ENCODE measurements around the gene DBNDD2.

Gene DBNDD2

DNA sequence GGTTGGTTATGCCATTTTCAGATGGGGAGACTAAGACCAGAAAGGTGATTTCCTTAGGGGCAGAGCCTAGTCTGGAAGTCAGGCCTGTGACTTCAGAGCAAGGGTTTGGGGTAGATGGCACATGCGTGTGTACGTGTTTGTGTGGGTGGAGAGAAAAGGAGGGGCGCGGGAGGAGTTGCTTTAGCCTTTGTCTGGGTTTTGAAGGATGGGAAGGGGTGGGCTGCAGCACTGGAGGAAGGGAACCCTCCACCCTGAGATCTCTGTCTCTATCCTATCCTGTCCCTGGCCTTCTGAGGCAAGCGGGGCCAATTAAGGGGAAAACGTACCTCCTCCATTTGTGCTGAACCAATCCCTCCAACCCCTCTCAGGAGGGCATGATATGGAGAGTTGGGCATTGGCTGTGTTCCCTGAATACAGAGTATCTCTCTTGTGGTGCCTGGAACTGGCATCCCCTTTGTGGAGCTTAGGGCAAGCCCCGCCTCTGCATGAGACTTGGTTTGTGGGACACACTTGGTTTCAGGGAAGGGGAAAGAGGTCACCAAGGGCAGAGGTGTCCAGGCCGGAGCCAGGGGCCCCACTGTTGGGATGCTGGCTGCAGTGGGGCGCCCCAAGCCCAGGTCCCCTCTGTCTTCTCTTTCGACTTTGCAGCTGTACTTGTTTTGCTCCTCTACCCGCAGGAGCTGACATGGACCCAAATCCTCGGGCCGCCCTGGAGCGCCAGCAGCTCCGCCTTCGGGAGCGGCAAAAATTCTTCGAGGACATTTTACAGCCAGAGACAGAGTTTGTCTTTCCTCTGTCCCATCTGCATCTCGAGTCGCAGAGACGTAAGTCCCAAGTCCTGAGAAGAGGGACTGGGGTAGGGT lies at the start of gene DBNDD2:
Gene DBNDD2 (plus strand): TSS at position 507 of the 863 bp plus-strand sequence. CDS start 179 bp downstream, at position 686.
- no peak for DNase-seq (ENCODE audit: low spot score)

DNA sequence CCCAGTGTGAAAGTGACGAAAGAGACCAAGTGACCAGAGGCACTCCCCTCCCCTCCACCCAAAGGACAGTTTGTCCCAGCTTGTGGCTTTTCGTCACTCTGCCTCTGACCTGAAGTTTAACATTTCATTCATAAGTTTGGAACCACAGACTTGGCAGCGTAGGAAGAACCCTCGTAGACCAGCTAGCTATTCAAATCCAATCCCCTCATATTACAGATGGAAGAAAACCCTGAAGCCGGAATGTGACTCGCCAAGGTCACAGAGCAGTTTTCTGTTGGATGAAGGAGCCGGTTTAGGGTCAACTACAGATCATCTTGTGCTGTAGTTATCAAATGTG lies 49.1 kb upstream of the DBNDD2 start:
- no peak for DNase-seq (ENCODE audit: low spot score)

- no peak for DNase-seq (ENCODE audit: low spot score)
Measured at GRCh38 chr20:45359406-45360148, 48.5 kb upstream of the DBNDD2 start.

GRCh38 chr20:45361793-45362192 lies 46.3 kb upstream of the DBNDD2 start:
- DNase-seq (ENCODE audit: low spot score): no peak

DNA sequence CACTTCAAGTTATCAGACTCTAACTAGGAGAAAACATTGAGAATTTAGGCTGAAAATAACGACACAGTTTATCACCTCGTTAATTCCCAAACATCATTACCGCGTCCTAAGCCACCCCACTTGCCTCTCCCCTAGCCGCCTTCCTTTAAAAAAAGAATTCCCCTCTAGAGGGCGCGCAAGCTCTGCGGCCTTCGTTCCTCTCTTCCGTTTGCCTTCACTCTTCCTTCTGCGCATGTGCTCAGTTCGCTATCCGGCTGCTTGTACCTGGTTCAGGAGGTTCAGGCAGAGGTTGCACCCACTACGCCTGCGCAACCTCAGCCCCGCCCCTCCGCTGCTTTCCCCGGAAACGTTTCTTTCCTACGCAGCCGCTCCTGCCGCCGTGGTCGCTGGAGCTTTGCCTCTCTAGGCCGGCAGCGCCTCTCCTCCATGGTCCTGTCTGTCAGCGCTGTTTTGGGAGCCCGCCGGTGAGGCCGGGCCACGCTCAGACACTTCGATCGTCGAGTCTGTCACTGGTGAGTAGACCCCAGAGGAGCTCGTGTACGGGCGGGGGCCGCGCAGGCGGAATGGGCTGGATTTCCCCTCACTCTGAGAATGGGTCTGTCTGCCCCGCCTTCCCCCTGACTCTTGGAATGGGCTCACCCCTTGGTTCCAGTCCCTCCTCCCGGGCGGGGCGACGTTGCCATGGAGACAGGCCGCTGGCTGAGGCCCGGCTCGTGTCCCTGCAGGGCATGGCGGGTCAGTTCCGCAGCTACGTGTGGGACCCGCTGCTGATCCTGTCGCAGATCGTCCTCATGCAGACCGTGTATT lies 45.1 kb upstream of the DBNDD2 start, which contains the start of gene SYS1:
Gene SYS1 (plus strand): TSS at position 353 of the 807 bp plus-strand sequence. CDS start 376 bp downstream, at position 729.
- peak; percentile 98 for DNase-seq (ENCODE audit: low spot score)

DNA sequence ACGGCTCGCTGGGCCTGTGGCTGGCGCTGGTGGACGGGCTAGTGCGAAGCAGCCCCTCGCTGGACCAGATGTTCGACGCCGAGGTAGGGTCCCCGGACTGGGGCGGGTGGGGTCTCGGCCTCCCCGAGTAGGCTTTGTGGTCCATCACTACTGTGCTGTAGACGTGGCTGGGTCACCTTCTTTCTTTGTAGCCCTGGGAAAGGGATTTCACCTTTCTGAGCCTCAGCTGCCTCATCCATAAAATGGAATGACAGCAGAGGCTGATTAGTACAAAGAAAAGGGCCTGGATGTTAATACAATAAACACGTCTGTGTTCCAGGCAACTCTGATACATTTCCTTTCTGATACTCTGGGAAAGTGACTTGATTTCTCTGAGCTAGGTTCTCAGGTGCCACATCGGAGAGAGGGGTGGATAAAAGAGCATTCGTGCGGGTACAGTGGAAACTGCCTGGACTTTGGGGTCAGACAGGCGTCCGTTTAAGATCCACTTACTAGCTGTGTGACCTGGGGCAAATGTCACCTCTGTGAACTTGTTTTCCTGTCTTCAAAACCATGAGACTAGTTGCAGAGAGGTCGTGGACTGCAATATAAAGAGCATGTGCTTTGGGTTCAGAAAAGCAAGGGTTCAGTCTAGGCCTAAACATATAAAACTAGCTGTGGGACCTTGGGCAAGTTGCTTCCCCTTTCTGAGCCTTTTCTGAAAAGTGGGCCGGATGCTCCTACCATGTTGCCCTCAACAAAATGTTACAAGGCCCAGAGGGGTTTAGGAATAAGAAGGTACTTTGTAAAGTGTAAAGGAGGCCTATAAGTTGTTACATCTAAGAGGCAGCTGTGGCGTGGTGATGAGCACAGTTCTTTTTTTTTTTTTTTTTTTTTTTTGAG lies 44.2 kb upstream of the DBNDD2 start:
- DNase-seq (ENCODE audit: low spot score): no peak

GRCh38 chr20:45365444-45365970 lies 42.6 kb upstream of the DBNDD2 start:
- DNase-seq (ENCODE audit: low spot score): no peak

DNA sequence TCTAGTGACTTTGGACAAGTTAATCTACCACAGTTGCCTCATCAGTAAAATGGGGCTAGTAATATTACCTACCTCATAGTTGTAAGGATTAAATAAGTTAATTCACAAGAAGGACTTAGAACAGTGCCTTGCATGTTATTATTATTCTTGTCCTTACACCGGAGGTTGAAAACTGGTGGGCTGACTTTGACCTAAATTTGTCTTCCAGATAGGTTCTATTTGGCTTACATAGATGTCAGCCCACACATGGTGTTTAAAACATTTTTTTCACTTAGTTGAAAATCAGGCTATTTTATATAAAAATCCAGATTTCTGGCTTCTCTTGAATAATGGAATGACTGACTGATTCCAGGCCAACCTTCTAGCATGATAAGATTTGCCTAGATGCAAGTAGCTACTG lies 41.9 kb upstream of the DBNDD2 start:
- DNase-seq (ENCODE audit: low spot score): no peak

DNA sequence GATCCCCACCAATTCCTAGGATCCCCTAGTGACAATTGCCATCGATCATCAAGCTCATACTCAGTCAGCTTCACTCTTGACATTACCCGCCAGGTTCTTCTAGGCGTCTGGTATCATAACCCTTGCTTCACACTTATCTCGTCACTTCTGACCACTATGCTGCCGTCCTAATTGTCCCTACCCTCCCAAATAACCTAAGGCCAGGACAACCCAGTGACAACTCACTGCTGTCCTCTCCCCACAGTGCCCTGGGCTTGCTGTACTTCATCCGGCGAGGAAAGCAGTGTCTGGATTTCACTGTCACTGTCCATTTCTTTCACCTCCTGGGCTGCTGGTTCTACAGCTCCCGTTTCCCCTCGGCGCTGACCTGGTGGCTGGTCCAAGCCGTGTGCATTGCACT lies 41.5 kb upstream of the DBNDD2 start:
- DNase-seq (ENCODE audit: low spot score): no peak

DNA sequence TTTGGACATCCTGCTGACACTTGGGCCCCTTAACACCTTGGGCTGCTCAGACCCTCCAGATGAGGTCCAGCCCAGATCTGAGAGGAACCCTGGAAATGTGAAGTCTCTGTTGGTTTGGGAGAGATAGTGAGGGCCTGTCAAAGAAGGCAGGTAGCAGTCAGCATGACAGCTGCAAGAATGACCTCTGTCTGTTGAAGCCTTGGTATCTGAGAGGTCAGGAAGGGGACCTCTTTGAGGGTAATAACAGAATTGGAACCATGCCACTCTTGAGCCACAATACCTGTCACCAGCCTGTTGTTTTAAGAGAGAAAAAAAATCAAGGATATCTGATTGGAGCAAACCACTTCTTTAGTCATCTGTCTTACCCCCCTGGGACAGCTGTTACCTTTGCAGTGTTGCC lies 41.0 kb upstream of the DBNDD2 start:
- no peak for DNase-seq (ENCODE audit: low spot score)

DNA sequence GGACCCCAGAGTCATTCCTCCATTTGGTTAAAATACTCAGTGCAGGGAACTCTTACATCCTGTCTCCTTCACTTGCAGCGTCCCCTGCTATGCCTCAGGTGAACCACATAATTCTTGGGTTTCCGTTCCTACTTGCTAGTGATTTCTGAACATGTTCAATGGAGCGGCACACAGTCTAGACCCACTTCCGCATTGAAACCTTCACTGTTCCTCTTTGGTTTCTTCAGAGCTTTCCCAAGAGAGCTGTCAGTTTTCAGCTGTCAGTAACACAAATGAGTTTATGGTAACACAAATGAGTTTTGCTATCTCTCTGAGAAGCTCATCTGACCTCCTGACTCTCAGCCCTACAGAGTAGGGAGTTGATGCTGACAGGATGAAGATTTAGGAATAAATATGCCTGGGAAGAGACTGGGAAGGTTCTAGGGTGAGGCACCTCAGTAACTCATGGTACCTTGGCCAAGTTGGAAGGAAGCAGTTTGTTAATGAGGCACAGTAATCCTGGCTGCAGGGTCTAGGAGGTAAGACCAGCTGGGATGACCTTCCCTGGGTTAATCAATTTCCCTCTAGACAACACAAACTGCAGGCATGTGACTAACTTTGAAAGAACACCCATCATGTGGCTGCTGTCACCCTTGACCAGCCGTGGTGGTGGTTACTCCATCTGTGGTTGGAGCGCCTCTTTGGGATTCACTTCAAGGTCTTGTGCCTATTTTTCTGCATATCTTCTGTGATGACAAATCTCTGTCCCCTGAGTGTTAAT lies 39.7 kb upstream of the DBNDD2 start:
- no peak for DNase-seq (ENCODE audit: low spot score)

- no peak for DNase-seq (ENCODE audit: low spot score)
Measured at GRCh38 chr20:45370571-45371160, 37.4 kb upstream of the DBNDD2 start.

GRCh38 chr20:45372241-45372640 lies 35.8 kb upstream of the DBNDD2 start:
- no peak for DNase-seq (ENCODE audit: low spot score)

- peak; percentile 50 for DNase-seq (ENCODE audit: low spot score)
Measured at GRCh38 chr20:45372646-45373352, 35.3 kb upstream of the DBNDD2 start.

DNA sequence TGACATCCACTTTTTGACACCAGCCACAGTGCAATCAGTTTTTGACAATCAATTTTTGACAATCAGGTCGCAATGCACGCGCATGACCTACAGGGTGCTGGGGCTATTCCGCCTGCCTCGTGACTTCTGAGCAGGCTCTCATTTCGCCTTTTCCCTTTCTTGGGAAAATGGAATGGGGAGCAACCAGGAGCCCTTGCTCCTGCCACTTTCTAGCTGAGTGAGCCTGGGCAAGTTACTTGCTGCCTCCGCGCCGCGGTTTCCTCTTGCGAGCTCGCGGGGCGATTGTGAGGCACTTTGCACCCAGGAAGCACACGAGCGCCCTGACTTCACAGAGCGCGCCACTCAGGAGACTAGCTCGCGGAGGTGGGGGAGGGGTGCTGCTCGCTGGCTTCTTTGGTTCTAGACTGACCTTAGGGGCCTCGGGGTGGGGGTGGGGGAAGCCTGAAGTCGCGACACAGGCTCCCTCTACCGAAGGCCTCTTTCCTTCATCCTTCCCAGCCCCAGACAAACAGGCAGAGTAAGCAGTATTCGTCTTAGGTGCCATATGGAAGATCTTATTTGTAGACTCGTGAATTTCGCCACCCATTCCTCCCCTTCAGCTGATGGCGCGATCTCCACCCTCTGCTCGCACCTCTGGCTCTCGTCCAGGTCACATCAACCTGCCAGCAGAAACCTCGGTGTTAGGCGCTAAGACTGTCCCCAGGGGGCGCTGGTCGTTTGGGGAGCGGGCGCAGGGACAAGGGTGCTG lies 34.6 kb upstream of the DBNDD2 start:
- peak; percentile 89 for DNase-seq (ENCODE audit: low spot score)

DNA sequence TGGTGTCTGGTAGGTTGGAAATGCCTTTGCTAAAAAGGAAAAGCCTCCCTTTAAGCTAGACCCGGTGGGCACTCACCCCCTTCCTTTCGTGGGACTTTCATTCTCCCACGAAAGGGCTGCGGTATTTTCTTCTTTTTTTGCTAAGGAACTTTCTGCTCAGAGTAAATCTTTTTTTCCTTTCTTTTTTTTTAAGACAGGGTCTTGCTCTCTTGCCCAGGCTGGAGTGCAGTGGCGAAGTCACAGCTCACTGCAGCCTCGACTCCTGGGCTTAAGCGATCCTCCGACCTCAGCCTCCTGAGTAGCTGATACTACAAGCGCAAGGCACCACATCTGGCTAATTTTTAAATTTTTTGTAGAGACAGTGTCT lies 34.0 kb upstream of the DBNDD2 start:
- no peak for DNase-seq (ENCODE audit: low spot score)

GRCh38 chr20:45374966-45375365 lies 33.1 kb upstream of the DBNDD2 start:
- no peak for DNase-seq (ENCODE audit: low spot score)

- no peak for DNase-seq (ENCODE audit: low spot score)
Measured at GRCh38 chr20:45377269-45377668, 30.8 kb upstream of the DBNDD2 start.

DNA sequence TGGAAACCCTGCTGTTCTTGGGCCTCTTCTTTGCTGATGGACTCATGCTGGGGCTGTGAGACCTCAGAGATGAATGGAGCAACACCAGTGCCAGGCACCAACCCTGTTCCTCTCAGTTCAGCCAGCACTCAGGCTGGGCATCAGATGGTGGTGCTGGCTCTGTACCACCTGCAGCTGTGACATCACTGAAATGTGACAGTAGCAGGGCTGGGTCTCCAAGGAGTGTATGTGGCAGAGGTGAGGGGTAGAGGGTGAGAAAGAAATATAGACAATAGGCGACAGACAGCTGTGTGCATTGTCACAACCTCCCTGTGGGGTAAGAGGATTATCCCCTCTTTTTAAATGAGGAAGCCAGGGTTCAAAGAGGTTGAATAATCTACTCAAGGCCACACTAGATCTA lies 29.9 kb upstream of the DBNDD2 start, which contains the start of gene TP53TG5:
Gene TP53TG5 (minus strand): TSS at position 135 of the 400 bp plus-strand sequence. CDS start 89 bp downstream, at position 46.
- DNase-seq (ENCODE audit: low spot score): no peak

Measured in AG20443 (cell line).